Activated T-helper 1 cell treated with anti-CD3 and anti-CD28 coated beads, Interleukin-2, amount 50 U/mL, for 16 hours (primary cell): ENCODE measurements around the gene FKBP6.
"Not testable (repeated sequence)": the region's sequence is repeated elsewhere in the genome, so short reads cannot be mapped to it uniquely, and the experiment has no call there.

Source experiments
- DNase-seq, 2 donors: peaks; one replicate each; pipeline ENCODE4 v3.0.0-alpha.2; 2020; ENCODE audit warnings: low read depth in 1 of 2, low spot score in 1 of 2

FKBP6 gene

DNA sequence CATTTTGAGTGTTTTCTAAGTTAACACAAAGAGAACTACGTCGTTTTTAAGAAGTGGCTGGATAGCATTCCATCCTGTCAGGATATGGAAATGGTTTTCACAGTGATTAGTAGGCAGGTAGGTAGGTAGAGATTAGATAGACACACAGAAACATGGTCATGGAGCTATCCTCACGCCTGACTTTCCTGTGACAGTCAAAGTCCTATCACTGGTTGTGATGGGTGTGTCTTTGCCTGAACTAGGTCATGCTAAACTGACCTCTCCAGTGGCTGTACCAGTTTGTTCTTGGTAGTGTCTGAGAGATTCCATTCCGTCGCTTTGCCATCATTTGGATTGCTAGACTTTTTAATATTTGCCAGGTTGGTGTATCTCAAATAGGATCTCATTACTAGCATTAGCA is 28.2 kb downstream of the FKBP6 start:
- no peak for DNase-seq

DNA sequence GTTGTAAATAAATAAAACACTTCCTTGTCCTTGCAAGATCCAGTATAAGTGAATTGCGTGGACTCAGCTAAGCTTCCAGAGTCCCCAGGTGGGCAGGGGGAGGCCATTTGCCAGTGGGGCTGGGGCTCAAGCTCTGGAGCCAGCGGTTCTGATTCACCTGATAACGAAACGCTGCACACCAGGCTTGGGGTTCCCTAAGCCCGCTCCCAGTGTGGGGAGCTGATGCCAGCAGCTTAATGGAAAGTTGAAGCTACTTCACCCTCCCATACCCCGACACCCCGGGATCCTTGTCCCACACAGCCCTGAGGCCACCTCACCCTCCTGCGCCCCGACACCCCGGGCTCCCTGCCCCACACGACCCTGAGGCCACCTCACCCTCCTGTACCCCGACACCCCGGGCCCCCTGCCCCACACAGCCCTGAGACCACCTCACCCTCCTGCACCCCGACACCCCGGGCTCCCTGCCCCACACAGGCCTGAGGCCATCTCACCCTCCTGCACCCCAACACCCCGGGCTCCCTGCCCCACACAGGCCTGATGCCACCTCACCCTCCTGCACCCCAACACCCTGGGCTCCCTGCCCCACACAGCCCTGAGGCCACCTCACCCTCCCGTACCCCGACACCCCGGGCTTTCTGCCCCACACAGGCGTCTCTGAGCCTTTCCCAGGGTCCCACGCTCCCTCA is 30.8 kb downstream of the FKBP6 start:
- no peak for DNase-seq

DNA sequence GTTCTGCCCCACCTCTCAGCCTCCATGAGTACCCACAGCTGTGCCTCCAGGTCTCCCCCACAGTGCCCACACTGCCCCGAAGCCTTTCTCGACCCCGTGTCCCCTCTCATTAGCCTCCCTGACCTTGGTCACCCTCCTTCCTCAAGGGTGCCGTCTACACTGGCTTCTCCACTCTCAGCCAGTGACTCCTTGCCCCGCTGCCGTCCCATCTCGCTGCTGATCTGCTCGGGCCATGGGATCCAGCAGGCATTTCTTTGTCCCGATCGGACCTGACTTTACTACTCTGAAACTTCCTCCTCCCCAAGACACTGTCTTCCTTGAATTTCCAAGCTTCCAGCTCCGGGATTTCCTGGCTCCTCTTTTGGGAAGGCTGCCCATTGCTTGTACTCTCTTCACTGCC is 31.3 kb downstream of the FKBP6 start:
- no peak for DNase-seq

DNA sequence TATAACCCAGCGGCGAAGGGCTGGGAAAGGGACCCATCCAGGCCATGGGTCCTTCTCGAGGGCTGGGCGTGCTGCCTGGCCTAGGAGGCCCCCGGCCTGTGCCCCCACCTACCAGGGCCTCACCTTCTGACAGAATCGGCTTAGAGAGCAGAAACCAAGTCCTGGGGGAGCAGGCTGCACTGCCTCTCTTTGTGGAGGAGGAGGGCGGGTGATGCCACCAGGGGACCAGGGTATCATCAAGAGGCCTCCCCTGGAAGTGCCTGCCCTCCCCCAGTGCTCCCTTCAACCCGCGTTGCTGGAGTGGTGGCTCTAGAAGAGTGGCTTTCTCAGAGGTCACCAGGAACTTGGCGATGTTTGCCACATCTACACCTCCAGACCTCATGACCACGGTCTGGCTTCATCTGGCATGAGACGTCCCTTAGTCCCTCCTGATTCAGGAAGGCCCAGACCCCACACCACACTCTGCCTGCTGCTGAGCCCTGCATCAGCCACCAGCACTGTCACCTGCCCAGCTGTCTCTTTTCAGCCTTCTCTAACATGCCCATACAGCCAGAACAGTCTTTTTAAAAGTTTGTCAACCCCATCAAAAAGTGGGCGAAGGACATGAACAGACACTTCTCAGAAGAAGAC is 31.9 kb downstream of the FKBP6 start:
- DNase-seq, result no peak

DNA sequence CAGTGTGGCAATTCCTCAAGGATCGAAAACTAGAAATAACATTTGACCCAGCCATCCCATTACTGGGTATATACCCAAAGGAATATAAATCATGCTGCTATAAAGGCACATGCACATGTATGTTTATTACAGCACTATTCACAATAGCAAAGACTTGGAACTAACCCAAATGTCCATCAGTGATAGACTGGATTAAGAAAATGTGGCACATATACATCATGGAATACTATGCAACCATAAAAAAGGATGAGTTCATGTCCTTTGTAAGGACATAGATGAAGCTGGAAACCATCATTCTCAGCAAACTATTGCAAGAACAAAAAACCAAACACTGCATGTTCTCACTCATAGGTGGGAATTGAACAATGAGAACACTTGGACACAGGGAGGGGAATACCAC is 32.6 kb downstream of the FKBP6 start:
- not testable (repeated sequence) for DNase-seq

DNA sequence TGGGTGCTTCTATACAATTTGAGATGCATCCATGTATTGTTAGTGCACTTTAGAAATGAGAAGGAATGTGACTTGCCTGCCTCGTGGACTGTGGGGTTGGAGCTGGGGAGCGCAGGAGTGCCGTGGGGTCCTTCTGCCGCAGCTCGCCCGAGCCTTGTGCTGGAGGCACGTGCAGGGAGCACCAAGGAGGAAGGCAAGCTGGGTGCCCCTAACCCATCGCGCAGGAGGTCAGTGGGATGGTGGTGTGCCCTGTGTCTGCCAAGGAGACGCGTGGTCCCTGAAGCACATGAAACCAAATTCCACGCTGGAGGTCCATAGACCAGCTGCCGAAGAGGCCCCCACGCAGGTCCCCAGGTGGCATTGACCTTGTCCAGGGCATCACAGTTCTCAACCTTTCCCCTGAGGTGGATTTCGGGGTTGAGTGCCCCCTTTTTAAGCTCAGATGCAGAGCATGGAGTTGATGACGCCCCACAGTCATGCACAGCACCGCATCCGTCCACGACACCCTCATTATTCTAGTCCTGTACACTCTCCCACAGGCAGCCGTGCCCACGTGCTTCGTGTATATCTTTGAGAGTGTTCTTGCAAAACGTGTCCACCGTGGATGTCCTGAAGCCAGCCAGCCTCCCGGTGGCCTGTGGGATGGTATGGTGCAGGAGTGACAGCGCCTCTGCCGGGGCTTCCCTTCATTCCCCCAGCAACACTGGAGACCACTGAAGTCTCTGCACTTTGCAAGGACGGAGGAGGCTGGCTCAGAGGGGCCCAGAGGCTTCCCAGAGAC is 35.5 kb downstream of the FKBP6 start:
- no peak for DNase-seq

DNA sequence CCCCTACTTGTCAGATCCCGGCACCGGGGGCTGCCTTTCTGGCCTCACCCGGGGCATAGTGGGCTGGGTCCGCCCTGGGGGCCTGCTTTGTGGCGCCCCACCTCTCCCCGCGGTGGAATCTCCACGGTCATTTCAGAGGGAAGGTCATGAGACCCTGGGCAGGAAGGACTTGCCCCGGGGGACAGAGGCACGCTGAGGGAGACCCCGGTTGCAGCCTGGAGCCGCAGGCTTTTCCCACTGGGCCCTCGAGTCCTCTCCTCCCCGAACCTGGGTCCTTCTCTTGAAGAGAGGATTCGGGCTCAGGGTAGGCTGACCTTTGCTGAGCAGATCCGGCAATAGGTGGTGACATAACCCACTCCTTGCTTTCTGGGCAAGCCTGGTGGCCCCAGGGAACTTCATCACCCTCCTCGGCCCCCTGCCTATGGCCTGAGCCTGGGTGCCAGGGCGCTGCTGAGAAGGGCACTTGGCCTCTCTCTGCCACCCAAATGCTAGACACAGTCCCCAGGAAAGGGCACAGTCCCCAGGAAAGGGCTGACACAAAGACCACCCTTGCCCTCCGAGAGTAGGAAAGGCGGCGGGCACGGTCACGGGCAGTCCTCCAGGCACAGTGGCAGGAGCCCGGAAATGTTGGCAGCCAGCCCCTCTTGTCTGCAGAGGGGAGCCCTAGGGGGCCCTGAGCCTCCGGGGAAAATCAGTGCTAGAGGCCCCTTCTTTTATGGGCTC is 36.2 kb downstream of the FKBP6 start:
- DNase-seq, result no peak

DNA sequence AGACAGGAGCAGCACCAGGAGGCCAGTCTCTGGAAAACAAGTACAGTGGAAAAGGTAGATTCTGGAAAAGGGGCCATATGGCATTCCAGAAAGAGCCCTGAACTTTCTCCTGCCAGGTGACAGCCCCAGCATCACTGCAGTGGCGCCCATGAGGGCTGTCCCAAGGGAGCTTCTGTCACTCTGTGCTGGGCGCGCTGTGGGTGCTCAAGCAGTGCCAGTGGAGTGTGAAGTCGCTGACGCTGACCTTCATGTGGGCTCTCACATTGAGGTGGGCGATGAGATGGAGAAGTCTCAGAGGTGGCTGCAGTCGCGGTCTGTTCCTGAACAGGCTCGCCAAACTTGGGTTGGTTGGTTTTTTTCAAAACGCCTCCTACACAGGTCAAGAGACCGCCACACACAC is 38.2 kb downstream of the FKBP6 start:
- DNase-seq, result no peak

DNA sequence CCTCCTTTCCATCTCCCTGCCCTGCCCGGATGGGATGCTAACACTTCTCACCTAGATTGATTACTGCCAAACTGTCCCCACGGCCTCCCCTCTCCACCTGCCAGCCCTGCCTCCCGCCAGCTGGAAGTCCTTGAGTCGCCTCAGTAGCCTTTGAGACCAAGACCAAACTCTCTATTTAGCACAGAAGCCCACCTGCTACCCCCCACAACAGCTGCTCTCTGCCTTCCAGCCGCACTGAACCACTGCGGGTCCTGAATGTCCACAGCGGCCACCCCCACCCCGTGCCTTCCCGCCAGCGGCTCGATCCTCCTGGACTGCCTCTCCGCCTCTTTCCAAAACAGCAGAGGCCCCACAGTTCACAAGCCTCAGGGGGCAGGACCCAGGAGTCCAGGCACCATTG is 39.0 kb downstream of the FKBP6 start:
- no peak for DNase-seq

DNA sequence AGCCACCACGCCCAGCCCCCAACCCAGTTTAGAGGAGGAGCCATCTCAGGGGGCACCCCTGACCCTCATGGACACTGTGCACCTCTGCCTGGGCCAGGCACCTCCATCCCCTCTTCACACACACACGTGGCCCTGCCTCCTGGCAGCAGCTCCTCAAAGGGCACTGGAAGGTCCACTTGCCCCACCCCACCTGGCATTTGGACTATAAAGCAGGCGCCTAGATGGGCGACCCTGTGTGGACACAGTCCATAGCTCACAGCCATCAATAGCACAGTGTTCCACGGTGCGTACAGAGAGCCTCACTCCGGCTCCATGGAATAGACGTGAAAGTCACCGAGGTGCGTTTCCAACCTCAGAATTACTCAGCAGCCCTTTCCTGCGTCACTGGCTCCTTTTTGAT is 41.0 kb downstream of the FKBP6 start:
- no peak for DNase-seq

DNA sequence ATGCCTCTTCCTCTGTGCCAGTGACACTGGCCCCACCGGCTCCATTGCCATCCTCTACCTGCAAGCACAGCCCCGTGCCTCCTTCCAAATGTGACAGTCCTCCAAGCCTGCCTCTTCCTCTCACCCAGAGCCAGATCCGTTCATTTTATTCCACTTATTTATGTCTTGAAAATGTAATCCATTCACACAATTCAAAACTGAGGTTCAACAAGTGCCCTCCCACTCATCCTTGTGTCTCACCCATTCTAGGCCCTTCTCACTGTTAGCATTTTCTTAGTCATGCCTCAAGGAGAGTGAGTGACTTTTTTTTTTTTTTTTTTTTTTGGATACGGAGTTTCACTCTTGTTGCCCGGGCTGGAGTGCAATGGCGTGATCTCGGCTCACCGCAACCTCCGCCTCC is 41.7 kb downstream of the FKBP6 start:
- DNase-seq, result no peak

DNA sequence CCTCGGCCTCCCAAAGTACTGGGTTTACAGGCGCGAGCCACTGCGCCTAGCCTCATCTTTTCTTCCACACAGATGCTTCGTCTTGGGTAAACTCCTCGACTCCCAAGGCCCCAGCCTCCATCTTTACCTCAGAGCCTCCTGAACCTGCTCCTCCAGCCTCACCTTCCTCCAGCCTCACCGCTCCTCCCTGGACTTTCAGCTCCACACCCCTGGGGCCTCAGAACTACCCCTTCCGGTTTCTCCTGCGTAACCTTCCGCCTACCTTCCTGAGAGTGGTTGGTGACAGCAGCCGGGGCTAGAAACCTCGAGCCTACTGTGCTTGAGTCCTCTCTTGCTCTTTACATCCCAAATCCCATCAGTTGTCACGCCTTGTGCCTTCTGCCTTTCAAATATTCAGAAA is 45.8 kb downstream of the FKBP6 start:
- DNase-seq, result no peak

DNA sequence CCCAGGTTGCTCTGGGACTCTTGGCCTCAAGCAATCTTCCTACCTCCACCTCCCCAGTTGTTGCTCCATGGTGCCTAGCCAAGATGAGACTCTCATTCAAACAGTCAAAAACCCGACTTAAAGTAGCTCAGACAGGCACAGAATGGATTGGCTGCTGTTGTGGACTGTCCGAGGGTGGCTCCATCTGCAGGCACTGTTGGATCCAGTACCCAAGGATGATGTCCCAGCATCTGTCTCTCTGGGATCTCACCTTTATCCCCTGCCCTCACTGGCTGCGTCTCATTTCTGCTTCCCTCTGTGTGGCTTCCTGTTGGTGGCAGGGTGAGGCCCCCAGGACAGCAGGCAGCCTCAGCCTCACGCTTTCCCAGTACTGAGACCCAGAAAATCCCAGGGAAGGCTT is 48.3 kb downstream of the FKBP6 start:
- DNase-seq, result not testable (repeated sequence)

DNA sequence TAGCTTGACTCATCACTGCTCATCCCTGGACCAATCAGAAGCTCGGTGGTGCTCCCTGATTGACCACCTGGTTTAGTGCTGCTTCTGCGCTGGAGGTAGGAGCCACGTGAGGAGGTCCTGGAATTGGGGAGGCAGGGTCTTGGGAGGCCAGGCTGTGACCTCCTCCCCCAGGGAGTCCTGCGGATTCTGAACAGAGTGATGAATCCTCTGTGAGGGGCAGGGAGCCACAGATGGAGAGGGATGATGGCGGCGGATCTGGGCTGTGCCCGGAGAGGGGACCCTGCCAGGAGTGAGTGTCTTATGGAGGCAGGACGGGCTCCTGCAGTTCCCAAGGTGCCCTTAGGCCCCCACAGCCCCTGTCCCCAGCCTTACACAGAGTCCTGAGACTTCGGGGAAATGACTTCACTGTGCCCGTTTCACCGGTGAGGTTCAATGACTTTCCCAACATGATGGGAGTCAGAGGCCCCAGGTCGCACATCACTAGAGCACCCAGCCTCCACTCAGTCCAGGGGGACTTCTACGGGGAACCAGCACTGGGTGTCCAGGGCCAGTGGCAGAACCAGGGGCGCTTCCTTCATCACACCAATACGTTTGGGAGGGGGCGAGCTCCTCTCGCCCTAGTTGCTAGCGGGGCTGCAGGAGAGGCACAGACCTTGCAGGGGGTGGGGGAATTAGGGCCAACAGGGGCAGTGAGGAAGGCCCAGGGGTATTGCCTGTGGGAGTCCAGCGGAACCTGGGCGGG is 48.9 kb downstream of the FKBP6 start:
- no peak for DNase-seq

DNA sequence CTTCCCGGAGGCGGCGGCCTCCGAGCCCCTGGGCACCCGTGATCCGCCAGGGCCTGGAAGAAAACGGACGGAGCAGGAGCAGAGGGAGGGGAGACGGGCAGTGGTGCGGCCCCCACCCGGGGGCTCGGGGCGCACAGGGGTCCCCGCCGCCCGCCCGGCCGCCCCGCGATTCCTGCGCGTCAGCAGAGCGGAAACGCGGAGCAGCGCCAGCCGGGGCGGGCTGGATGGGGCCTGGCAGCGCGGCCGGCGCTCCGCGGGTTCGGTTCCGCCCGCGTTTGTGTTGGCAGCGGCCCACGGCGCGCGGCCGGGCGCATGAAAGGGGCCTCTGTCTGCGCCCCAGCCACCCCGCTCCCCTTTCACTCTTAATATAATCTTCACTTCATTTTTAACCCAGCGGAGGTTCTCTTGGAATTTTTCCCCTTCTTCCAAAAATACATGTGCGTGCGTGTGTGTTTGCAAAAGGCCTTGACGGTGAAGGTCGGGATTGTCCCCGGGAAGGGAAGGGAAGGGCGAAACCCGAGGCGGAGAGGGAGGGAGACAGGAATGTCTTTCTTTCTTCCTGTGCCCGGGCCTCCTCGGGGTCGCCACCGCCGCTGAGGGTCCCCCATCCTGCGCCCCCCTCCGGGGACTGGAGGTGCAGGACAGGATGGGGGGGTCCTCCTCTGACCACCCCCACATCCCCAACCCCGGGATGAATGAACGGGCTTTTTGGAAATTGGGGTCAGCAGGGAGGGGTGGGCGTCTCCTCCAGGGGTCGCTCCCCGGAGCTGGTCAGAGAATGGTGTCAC is 49.6 kb downstream of the FKBP6 start:
- not testable (repeated sequence) for DNase-seq

DNA sequence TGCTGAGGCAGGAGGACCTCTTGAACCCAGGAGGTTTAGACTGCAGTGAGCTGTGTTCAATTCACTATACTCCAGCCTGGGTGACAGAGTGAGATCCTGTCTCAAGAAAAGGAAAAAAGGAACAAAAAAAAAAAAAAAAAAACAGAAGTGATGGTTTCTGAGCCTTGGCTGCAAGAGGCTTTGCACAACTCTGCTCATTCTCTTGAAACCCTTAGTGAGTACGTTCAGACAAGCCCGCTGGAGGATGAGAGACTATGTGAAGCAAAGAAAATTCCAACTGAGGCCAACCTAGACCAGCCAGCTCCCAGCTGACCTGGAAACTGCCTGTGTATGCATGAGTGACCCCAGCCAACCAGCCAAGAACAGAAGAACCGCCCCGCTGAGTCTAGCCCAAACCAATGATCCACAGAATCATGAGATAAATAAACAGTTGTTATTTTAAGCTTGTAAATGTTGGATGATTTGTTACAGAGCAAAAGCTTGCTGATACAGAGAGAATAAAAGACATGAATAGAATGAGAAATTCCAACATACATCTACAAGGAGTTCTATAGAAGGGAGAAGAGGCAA is 55.1 kb downstream of the FKBP6 start:
- no peak for DNase-seq

DNA sequence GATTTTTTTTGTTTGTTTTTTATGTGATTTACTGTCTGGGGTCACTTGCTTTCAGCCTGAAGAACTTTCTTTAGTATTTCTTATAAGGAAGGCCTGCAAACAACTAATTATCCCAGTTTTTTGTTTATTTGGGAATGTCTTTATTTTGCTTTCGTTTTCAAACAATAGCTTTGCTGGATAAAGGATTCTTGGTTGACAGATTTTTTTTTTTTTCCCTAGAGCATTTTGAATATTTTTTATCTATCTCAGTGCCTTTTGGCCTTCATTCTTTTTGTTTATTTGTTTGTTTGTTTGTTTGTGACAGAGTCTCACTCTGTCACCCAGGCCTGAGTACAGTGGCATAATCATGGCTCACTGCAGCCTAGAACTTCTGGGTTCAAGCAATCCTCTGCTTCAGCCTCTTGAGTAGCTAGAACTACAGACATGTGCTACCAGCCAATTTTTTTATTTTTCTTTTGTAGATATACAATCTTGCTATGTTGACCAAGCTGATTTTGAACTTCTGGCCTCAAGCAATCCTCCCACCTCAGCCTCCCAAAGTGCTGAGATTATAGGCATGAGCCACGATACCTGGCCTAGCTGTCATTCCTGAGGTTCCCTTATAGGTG is 59.4 kb downstream of the FKBP6 start:
- DNase-seq, result no peak

DNA sequence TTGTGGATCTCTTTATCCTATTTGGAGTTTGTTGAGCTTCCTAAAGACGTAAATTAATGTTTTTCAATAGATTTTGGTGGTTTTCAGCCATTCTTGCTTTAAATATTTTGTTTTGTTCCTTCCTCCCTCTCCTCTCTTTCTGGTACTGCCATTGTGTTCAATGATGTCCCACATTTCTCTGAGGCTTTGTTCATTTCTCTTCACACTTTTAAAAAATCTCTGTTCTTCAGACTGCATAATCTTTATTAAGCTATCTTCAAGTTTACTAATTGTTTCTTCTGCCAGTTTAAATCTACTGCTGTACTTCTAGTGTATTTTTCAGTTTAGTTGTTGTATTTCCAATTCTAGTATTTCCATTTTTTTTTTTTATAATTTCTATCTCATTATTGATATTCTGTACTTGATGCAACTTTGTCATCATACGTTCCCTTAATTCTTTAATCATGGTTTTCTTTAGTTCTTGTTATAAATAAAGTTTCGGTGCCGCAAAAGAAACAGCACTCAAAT is 60.0 kb downstream of the FKBP6 start:
- DNase-seq, result no peak

DNA sequence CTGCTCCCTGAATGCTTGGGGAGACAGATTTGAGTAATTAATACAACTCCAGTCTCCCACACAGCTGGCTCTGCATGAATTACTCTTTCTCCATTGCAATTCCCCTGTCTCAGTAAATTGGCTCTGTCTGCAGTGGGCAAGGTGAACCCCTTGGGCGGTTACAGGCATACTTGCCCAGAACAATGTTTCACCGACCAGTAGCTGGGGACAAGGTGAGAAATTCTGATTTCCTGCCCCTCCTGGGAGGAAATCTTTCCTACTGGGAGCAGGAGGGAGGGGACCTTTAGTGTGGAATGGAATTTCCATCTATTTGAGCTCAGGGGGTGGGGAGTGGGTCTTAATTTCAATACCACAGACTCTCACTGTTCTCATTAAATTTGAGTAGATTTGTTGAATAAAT is 63.4 kb downstream of the FKBP6 start:
- DNase-seq, result no peak
